SK-N-DZ (cell line): ENCODE results near the gene PLPPR1.
"Not testable (repeated sequence)": the region's sequence is repeated elsewhere in the genome, so short reads cannot be mapped to it uniquely, and the experiment has no call there.

Experiments used
- DNase-seq: peaks from one replicate; pipeline ENCODE4 v3.0.0-alpha.2; 2015; ENCODE audit warnings: low spot score

The PLPPR1 gene

DNA sequence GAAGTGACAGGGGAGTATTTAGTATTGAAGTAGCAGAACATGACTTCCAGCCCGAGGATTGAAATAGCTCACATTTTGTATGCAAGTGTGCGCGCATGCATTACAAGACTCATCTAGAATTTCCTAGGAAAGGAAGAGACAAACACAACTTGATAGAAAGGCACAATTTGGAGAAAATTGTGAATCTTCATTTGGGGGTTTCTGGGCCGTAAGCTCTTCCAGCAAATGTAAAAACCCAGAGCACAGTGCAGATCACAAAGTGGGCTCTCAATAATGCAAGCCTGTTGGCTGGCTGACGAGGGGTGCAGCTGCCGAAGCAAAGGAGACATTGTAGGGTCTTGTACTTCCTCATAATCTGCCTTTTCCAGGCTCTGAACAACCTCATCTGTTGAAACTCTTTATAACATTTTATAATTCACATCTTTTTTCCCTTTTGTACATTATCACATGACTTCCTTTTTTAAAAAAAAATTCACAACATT, 247.3 kb downstream of the PLPPR1 start:
- DNase-seq, result no peak

DNA sequence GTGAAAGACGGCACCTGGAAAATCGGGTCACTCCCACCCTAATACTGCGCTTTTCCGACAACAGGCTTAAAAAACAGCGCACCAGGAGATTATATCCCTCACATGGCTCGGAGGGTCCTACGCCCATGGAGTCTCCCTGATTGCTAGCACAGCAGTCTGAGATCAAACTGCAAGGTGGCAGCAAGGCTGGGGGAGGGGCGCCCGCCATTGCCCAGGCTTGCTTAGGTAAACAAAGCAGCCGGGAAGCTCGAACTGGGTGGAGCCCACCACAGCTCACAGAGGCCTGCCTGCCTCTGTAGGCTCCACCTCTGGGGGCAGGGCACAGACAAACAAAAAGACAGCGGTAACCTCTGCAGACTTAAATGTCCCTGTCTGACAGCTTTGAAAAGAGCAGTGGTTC, 262.5 kb downstream of the PLPPR1 start:
- not testable (repeated sequence) for DNase-seq

DNA sequence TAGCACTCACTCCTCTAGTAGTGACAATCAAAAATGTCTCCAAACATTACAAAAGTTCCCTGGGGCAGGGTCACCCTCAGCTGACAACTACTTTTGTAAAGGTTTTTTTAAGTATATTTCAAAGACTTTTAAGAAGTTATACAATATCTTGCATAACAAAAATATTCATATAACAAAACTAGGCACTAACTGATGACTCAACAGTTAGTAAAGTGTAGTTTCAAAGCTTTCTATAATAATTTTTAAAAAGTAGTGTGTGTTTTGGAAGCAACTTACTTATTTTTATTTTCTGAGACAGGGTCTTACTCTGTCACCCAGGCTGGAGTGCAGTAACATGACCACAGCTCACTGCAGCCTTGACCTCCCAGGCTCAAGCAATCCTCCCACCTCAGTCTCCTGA, 271.4 kb downstream of the PLPPR1 start:
- DNase-seq, result no peak

DNA sequence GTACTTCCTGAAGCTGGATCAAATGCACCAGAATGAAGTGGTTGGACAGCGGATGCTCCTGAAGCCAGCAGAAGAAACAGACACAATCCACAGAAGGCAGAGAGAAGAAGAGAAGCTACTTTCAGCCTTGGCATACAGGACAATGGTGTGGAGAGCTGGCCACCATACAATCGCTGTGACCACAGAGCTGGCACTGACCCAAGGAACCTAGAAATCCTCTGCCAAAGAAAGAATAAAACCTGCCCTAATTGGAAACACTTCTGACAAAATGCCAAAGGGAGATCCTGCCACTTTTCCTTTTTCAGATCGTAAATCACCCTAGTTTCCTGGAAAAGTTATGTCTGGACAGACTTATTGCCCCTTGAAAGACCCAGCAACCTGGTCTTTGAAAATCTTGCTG, 278.5 kb downstream of the PLPPR1 start:
- no peak for DNase-seq

DNA sequence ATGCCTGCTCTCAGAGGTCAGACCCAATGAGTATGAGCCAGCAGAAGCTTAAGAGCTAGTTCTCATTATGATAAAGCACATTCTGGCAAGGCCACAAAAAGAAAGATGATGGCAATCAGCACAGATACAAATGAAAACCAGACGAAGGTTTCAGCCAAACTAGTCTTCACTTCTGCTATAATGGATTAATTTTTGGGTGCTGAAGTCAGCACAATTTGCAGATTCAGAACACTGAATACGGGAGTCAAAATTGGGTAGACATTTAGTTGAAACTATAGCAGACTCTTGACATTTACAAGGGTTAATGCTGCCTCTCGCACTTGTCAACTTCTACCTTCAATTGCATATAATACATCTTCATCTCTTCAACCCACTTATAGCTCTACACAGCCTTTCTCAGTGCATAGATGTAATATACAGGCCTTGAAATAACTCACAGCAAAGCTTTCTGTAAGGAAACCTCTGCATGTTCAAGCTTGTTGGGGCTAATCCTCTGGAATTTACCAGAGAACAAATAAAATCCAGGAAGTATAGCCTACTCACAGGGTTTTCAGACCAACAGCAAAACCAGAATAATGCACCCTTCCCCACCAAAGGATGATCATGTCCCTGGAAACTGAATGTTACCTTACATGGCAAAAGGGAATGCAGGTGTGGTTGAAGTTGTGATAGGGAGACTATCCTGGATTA, 279.1 kb downstream of the PLPPR1 start:
- no peak for DNase-seq

DNA sequence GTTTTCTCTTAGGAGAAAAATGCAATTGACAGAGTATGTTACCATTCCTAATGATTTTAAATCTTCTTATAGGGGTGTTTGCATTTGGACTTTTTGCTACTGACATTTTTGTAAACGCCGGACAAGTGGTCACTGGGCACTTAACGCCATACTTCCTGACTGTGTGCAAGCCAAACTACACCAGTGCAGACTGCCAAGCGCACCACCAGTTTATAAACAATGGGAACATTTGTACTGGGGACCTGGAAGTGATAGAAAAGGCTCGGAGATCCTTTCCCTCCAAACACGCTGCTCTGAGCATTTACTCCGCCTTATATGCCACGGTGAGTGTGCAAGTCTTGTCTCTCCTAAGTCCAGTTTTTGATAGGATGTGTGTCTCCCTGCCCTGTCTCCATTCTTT, 280.6 kb downstream of the PLPPR1 start:
- no peak for DNase-seq

DNA sequence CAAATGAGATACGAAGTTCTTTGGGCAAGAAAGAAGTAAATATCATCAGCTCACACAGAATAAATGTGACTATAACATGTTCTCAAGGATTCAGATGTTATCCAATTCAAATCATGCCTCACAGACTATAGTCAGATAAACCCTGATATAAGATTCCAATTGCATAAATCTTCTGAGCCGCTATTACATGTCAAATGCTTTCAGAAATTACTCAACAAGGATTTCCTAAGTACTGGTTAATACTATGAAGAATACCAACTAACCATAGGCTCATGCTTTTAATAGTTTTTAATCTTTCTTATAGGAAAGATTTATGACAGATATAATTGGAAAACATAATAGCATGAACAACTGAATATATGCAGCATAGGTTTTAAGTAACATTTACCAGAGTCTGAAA, 282.7 kb downstream of the PLPPR1 start:
- DNase-seq, result no peak

DNA sequence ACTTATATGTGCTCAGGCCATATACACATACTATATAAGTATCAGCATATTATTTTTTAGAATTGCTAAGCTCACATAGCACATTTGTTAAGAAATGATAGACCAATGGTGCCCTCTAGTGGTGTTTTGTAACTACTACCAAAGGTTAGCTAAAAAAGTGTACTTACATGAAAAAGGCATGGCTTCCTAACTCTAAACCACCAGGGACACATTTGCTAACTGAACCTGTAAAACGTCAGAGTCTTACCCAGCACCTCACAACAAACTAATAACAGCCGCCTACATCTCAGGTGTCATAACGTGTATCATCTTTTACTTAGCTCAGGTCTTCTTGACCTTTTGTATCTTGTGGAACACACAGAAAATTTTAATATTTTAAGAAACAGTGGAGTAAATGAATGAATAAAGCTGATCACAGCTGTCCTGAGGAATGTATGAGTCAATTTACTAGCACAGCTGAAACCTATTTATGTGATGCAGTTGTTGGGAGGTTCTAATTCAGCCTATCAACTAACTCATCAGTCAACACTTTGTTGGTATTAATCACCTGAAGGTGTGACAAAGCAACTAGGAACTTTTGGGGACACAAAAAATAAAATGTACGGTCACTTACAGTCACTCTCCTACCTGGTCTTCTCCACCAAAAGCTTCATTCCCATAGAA, 283.4 kb downstream of the PLPPR1 start:
- DNase-seq, result peak; percentile 70

DNA sequence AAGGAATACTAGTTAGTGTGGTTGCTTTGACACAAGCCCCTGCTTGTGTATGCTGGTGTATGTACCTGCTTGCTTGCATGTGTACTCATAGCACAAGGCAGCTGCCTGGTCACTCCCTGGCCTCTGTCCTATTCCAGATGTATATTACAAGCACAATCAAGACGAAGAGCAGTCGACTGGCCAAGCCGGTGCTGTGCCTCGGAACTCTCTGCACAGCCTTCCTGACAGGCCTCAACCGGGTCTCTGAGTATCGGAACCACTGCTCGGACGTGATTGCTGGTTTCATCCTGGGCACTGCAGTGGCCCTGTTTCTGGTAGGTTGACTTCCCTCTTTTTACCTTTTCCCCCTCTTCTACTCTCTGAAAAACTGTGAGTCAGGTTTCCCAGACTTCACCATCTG, 284.1 kb downstream of the PLPPR1 start:
- no peak for DNase-seq

DNA sequence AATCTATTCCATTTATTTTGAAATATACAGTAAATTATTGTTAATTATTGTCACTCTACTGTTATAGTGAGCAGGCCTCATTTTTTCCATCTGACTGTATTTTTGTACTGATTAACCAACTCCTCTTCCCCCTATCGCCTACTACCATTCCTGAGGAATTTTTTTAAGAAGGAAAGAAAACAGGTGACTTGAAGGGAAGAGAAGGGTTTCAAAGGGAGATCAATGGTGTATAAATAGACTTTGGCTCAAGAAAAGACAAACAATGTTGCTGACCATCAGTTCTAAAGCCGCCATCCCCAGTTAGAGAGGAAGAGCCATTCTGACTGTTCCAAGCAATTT, 286.6 kb downstream of the PLPPR1 start:
- no peak for DNase-seq

DNA sequence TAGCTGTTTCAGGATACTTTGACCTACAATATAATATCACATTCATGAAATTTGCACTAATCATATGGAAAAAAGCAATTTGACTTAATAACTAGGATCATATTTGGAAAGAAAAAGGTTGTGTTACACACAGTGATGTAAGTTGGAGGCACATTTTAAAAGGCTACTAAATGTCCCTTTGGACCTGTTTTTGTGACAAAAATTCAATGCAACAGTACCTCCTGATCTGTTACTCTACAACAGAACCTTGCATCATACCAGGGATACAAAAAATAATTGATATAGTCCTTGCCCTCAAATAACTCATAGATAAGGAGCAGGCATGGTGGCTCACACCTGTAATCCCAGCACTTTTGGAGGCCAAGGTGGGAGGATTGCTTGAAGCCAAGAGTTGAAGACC, 289.2 kb downstream of the PLPPR1 start:
- DNase-seq, result no peak

DNA sequence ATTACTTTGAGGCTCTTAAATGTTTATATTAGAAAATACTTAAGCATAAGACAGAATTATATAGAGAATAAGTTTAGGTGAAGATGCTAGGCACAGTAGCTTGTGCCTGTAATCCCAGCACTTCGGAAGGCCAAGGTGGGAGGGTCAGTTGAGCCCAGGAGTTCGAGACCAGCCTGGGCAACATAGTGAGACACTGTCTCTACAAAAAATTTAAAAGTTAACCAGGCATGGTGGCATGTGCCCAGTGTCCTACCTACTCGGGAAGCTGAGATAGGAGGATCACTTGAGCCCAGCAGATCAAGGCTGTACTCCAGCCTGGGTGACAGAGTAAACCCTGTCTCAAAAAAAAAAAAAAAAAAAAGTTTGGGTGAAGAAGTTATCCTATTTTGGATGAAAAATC, 294.6 kb downstream of the PLPPR1 start:
- no peak for DNase-seq

DNA sequence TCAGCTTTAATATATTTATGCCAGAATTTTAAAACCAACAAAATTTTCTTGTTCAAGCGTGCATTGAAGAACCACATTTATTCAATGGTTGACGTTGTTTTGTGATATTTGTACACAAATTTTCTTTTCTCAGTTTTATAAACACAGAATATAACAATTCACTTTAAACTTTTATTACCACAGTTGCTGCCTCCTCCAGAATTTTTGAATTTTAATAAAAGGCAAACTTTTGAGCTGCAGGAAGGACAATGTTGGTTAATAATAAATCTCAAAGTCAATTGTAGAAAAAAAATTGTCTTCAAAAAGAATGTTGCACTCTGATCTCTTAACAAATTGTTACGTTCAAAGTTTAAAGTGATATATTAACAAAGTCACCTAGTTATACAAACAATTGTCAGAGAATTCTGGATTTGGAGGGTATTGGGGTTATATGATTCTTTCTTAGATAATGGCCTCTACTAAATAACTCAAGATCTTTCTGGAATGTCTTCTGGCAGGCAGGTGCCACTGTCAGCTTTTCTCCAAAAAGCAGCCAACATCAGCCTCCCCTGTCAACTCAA, 295.8 kb downstream of the PLPPR1 start:
- DNase-seq, result no peak

DNA sequence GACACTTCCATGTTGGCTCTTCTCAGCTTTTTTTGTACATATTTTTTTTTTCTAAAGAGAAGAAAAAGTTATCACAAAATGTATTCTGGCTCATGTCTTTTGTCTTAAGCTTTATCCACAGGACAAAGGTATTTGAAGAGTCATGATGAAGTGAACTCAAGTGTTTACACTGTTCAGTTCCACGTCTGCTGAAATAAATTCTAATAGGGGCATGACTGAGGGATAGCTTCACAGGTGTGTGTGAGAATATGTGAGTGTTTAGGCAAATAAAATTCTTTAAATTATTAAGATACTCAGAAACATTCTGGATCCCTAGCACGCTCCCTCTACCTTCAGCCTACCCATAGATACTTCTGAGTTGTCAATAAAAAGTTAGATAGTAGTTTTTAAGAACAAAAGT, 296.5 kb downstream of the PLPPR1 start:
- no peak for DNase-seq

DNA sequence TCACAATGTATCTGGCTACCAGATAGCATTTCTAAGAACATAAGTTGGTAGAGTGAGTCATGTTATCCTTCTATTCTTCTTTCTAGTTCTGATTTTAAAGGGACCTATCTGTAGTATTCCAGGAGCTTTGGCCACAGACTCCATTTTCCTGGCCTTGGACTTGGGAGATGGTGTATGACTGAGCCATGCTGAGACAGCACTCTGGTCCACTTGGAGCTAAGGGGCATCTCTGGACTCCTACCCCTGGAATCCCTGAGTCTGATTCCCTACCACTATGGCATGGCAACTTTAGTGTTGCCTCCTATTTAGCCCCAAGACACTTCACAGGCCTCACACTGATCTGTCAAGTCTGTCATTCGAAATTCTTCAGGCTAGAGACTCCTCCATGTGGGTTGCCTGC, 297.5 kb downstream of the PLPPR1 start:
- no peak for DNase-seq

DNA sequence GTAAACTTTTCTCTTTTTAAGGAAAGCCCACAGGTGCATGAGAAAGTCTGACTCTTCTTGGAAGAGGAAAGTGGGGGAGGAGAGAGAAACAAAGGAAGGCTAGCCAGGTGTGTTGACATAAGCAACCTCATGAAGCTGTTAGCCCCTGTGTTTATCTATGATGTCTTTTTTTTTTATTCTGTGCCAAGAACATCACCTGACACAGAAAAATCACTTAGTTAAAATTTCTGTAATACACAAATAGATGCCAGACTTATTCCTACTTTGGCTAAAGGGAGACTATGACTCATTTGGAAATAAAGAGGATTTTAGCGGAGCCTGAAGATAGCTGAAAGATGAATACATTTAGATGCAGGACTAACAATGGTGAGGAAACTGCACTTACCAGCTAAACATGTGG, 298.0 kb downstream of the PLPPR1 start:
- no peak for DNase-seq

DNA sequence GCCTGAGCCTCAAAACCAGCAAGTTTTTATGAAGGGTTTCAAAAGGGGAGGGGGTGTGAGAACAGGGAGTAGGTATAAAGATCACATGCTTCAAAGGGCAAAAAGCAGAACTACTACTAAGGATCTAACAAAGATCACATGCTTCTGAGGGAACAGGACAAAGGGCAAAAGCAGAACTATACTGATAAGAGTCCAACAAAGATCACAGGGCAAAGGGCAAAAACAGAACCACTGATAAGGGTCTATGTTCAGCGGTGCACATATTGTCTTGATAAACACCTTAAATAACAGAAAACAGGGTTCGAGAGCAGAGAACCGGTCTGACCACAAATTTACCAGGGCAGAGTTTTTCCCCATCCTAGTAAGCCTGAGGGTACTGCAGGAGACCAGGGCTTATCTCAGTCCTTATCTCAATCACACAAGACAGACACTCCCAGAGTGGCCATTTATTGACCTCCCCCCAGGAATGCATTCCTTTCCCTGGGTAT, 298.9 kb downstream of the PLPPR1 start:
- DNase-seq, result not testable (repeated sequence)

DNA sequence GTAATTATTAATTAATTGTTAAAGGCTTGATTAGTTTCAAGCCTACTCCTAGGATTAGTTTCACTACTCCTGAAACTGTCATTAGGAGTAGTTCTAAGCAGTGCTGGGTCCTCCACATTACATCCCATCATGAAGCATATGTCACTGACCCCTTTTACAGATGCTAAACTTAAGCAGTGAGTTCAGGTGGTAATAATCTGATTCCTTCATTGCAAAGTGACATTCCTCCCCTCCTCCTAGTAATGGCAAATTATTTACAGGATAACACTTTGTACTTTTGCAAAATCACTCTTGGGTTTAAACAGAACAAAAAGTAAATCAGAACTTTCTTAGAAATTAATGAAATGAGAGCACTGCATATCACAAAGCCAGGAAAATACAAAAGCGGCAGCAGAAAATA, 303.8 kb downstream of the PLPPR1 start:
- DNase-seq, result no peak

DNA sequence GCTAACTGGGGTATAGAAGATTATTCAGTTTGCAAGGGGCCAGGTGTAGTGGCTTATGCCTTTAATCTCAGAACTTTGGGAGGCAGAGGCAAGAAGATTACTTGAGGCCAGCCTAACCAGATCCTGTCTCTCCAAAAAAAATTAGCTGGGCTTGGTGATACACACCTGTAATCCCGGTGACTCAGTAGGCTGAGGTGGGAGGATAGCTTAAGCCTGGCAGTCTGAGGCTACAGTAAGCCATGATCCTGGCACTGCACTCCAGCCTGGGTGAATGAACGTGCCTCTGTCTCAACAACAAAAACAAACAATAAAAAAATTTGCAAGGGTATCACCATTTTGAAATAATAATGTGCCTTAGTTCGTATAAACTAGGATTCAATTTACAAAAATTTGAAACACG, 305.0 kb downstream of the PLPPR1 start:
- DNase-seq, result no peak

DNA sequence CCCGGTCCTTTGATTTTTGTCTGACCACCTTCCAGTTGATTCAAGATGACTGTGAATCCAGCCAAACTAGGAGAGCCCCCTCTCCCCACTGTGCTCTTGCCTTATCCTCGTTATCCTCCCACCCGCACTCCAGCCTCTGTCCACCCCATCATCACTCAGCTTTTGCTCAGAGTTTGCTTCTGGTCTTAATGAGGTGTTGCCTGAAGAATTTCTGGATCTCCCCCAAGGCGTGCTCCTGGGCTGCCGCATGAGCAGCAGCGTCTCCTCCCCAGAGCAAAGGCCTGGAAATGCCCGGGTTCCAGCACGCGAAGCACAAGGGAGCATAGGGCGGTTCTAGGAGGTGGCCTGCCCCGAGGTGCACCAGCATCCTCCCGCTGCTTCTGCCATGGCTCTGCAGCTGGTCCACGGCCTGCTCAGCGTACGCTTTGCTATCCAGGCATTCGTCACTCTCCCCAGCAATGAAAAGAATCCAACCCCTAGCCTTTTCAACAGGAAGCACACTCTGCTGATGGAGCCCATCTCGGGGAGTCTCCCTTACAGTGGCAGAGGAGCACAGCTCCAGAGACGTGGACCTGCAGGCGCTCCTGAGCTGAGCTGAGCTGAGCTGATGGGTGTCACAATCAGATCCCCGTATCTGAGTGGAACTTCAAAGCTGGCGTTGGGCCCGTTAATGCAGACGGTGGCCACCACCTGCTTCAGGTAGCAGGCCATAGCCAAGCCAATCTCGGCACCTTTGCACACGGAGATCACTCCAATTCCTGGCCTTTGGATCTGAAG, 305.6 kb downstream of the PLPPR1 start:
- DNase-seq, result no peak

DNA sequence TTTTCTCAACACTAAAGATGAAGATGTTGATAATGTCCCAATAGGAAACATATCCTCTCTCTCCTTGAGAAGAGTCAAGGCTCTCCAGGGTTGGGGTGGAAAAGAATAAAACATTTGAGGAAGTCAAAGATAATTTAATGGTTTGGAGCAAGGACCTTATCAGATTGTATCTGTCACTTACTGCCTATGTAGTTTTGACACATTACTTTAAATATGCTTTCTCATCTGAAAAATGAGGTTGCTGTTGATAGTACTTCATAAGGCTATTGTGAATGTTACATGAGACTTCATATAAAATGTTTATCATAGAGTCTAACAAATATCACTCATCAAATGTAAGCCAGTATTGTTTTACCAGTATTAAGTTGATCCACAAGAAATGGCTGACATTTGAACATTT, 307.6 kb downstream of the PLPPR1 start:
- no peak for DNase-seq

DNA sequence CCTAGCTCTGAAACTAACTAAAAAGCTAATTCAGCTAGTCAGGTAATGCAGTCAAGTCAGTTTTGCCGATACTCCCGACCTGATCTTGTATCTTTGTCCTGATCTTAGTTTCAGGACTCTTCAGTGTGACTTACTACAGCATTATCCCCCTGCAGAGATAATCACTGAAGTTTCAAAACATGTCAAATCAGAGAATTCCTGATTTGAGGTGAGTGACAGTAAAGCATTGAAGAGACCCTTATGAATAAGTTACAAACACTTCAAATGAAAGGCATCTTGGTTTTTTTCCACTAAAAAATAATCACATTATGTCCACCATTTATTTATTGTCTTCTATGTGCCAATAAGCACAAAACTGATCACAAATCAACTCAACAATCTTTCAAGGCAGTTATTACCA, 308.7 kb downstream of the PLPPR1 start:
- no peak for DNase-seq
